Measurements from ENCODE around the gene PLA1A.

PLA1A gene

DNA sequence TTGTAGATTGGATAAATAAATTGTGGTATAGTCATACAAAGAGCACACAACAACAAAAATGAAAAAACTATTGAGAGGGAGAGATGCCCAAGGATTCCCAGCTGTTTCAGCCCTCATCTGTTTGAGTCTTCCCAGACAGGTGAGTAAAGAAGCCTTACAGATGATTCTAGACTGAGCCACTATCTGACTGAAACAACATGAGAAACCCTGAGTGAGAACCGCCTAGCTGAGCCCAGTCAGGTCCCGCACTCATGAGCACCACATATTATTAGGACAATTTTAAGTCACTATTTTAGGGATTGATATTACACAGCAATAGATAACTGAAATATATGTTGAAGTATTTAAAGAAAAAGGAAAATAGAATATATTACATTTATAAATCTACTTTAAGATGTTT, 43.7 kb downstream of the PLA1A start:
- DNase-seq, result no peak

DNA sequence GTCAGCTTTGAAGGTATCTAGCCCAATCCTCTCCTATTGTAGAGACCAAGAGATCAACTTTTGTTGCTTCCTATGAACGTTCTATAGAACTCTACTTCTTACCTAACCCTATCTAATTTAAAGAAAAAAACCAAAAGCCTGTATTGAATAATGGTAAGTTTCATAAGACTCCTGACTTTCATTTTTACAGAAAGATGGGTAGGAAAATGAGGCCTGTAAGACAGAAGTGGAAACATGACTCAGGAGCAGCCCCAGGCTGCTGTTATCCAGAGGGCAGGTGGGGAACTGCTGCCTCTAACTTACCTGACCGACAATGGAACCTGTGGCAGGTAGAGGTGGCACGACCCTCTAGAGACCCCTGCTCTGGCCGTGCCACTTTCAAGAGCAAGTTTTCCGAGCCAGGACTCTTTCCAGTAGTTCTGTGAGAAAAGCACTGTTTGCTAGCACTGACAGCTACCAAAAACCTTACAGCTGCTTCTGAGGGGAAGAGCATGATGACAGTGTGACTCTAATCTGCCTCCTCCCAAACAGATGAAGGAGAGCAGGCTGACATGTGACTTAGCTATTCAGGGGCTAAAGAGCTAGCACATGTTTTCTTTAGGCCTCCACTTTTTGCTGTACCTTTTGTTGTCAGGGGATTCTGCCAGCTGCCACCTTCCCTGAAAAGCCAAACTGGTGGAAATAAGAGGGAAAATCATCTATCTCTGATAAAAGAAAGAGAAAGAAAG, 45.2 kb downstream of the PLA1A start:
- DNase-seq, result no peak

DNA sequence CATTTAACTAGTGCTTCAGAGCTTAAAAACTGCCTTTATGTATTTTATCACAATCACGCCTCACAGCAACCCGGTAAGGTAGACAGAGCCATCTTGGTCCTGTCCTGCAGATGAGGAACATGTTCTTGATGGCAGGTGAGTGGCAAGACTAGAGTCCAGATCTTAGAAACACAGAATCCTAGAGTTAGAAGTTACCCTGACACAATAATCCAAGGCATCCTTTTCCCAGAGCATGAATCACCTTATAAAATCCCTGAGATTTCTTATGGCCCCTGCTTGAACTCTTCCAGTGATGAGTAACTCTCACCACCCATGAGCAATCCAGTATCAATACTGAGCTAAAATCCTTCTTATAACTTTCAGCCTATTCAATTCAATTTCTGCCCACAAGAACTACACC, 45.8 kb downstream of the PLA1A start:
- DNase-seq, result no peak

DNA sequence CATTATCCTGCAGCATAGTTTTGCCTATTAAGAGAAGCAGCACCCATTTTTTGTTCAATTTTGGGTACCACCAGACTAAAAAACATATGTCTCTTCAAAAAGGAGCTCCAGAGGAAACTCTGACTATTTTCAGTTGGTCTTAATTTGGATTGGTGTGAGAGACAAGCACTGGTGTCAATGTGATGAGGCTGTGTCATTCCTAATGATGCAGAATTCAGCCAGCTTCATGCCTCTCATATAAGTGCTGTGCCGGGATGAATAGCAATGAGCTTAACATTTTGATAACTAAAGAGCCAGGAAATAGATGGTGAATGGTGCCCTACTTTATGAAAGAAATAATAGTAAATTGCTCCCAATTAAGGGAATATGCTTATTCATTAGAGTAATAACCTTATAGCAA, 46.8 kb downstream of the PLA1A start:
- no peak for DNase-seq

DNA sequence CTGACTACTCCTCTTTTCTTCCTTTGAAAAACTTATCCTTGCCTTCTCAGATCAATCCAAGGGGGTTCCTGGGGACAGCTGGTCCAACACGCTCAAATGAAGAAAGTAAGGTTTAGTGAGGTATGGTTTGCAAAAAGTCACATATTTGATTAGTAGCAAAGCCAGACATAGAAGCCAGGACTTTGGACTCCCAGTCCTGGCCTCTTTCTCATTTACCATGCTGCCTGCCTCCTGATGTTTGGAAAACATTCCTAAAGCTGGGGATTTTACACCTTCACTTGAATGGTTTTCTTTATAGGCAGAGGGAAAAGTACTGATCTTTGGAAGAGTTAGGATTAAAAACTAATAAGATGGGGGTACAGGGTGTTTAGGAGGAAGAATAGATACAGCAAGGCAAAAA, 48.1 kb downstream of the PLA1A start:
- DNase-seq, result no peak

DNA sequence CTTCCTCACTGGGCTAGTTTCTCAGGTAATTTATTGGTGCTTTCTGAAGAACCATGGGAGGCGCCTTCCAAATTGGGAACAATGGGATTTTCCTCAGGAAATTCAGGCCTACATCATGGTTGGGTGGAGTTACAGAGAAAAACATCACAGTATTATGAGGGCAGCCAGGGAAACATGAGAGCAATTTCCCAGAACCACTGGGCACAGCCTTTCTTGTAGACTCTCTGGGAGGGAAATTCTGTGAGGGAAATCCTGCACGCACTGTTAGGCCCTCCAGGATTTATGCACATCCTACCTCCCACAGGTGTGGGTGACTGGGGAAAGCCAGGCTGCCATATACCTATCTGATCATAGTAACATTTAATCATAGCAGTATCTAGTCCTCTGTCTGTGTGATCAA, 49.5 kb downstream of the PLA1A start:
- DNase-seq, result no peak

DNA sequence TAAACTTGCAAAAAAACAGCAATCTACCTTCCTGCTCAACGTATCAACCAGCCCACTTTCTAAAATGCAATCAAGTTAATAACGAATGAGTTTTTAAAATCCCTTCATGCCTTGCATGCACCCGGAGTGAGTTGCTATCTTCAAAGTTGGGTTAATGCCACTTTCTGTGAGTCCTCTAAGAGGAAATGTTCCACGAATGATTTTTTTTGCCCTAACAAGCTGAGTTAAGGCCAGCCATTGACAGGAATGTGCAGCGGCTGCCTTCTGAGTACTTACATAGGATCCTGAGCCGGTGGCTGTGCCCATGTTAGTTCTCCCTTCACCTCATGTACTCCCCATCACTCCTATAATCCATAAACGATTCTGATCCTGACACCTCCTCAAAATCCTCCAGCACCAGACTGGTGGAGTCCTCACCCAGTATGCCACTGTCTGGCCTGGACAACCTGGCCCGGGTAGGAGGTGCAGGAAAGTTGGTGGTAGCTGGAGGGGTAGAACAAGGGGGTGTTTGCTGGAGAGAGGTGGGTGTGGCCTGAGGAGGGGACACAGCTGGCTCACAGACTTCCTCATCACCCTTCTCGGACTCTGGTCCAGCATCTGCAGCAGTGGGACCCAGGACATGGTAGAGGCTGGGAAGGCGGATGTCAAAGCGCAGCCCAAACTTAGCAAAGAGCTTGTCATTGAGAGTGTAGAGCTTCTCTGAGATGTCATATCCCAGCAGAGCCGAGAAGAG, 50.3 kb downstream of the PLA1A start:
- DNase-seq, result no peak

DNA sequence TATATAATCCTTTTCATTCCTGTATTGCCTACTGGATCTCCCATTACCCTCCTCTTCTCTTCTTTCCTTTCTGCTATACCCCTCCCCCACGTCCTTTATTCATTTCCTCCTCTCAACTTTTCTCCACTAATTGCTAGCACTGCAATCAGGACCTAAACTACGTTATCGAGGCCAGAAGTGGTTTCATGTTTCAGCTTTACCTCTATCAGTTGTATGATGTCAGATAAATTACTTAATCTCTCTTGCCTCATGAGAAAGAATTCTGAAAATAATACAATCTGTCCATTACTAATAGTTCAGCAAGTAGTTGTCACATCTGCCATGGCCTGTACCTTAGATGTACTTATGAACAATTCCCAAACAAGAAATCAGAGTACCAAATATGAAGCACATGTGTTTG, 52.1 kb downstream of the PLA1A start:
- peak; percentile 4 for DNase-seq

DNA sequence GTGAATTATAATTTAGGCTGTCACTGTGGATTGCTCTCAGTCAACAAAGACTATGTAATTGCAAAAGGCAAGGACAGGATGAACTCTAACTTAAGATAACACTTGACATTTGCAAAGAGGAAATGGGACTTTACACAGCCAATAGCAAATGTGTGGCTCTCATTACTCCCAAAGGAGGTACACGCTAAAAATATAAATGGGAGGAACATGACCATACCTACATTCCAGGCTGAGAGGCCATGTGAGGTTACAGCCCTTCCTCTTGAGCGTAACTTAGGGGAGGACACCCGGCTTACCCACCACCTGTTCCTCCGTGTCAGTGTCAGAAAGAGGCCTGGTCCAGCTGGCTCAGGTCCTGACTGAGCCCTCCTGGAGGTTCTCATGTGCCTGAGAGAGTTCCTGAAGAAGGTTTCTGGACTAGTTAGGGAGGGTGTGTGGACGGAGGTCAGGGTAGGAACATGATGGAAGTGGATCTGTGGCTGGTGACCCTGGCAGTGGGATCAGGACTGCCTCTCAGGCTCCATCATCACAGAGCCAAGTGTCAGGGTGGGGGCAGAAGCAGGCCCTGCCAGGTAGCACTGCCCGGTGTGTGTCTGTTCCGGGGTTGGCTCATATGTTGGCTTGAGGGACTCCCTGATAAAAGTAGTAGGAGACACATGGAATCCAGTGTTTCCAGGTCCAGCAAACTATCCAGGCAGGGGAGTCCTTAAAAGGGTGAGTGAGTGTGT, 54.8 kb downstream of the PLA1A start:
- no peak for DNase-seq

DNA sequence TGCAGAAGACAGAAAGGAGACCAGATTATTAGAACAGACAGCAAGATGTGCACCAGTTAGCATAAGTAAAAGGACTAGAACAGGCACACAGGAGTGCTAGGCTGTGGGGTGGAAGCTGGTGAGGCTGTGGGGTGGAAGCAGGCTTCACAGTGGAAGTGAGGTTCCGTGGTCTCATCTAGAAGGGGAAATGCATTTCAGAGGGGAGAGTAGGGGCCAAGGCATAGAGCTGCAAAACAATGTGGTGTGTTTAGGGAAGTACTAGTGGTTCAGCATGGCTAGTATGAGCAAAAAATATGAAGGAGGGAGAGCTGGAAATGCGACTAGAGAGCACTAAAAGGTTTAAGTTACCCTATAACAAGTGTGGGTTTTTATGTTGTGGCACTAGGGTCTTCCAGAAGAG, 56.2 kb downstream of the PLA1A start:
- no peak for DNase-seq

DNA sequence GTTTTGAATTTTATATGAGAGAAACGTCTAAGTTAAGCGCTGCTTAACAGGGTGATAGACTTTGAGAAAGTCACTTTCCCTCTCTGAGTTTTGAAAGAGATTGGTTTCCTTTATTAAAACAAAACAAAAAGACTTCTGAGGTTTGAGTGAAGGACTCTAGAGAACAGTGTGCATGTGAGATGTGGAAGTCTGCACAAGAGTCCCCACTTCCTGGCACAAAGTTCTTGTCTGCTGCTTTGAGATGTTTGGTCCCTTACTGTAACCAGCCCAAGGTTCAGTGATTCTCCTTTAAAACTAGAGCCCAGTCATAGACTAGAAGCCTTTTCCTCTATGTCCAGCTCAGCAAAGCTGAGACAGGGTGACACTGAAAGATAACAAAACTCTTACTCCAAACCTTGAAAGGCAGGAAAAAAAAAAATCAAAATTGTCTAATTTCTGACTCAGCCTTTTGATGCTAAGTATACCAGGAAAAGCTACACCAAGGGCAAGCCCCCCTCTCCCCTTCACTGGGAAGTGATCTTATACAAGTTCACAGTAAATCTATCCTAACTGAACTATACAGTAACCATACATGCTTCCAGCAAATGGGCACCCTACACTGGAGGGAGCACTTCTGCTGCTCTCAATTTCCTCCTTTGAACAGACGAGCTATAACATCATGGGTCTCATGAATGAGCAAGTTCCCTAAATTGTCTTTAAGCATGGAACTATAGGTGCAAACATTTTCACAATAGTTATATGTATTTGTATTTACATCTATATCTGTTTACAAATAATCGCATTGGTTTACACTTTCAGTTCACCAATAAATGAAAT, 60.4 kb downstream of the PLA1A start:
- no peak for DNase-seq

DNA sequence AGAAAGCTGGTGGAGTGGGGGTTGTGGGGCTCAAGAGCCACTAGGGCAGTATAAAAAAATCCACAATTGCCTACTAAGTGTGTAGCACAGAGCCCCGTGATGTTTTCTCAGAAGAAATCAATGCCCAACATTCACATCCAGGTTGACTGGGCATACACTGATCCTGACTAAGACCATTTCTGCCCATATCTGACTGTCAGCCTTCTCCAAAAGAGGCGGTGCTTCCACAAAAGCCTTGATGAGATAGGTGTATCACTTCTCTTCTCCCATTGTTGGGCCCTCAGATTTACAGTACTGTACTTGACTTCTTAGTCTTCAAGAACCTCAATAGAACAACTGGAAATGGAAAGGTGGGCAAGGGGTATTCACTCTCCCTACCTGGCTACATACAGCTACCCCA, 61.3 kb downstream of the PLA1A start:
- DNase-seq, result no peak

DNA sequence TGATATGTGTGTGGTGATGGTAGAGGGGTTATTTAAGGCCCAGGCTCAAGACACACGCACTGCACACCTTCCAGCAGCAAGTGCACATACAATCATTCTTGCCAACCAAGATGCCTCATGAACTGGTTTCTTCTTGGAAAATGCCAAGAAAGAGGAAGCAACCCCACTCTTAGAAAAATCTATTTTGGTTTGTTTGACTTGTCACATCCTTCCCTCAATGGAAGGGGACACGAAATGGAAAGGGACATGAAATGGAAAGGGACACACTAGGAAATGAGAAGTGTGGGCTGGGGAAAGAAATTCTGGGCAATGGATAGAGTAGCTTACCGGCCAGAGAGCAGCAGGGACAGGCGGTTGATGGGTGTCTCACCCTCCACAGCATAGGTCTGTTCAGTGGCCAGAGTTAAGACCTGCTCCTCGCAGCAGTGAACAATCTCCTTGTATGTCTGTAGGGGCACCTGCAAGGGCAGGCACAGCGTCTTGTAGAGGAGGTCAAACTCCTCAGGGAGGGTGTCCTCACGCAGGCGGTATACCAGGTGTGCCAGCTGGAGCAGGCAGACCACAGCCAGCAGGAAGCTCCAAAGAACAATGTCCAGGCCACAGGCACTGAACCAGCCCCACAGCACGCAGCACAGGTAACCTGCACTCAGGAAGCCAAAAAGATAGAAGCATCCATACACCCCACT, 62.1 kb downstream of the PLA1A start:
- no peak for DNase-seq

DNA sequence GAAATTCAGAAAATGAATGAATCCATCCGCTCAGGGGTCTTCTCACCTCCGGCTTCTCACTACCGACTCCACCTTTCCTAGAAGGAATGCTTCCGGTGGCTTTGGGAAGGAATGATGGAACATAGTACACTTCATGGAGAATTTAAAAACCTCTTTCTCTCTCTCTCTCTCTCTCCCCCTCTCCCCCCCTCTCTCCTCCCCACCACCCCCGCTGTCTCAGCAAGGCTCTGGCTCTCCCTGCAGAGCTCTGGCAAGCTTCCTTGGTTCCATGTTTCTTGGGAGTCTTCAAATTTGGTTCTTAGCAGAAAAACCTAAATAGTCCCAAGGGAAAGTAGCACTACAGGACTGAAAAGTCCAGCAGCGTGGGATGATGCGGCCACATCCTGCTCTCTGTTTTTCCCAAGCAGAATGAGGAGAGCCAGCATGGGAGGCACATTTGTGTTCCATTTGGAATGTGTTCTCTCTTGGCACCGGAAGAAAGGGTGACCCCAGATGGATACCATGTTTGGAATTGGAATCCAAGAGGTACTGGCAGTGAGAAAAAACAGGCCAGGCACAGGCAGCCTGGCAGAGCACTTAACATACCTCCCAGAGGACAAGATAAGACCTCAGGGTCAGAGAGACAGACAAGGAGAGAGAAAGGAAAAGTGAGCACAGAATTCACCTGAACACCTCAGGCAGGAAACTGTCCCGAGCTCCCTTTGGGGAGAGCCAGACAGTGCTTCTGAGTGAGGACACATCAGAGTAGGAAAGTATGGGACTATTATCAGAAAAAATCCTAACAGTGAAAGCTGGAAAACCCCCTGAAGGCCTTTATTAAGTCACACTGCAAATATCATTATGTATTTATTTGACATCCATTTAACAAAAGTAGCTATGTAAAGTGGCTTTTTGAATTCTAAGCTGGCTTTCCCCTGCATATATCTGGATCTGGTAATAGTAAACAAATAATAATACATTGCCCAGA, 63.1 kb downstream of the PLA1A start, which contains the start of gene POPDC2:
Gene POPDC2 (minus strand): TSS at position 116 of the 967 bp plus-strand sequence. CDS start 166 bp downstream, outside the sequence.
- DNase-seq, result no peak

DNA sequence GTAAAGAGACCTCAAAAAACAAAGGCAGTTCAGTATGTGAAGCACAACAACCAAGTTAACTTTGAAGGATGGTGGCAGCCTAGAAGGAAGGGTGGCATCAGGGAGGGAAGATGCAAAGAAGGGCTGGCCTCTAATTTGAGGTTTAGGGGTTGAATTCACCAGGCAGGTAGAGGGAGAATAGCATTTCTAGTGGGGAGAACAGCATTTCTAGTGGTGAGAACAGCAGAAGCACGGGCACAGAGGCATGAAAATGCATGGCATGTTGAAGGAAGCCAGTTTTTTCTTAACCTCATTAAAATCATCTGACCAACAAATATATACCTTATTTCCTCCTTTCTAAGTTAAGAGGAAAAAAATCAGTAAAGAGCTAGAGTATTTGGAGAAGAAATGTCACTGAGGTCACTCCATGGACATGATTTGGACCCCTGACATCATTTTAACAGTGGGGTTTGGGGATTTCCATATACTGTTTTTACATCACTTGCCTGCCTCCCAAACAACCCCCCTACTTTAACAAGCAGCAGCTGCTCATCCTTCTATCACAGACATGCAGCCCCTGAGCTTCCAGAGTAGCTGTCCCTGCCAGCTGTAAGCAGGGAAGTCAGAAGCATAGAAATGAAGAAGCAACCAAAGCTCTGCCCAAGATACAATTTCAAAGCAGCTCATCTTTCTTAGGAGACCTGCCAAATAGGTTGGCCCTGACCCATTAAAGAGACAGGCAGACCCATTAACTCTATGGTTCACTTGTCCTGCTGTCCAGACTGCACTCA, 65.1 kb downstream of the PLA1A start:
- no peak for DNase-seq

DNA sequence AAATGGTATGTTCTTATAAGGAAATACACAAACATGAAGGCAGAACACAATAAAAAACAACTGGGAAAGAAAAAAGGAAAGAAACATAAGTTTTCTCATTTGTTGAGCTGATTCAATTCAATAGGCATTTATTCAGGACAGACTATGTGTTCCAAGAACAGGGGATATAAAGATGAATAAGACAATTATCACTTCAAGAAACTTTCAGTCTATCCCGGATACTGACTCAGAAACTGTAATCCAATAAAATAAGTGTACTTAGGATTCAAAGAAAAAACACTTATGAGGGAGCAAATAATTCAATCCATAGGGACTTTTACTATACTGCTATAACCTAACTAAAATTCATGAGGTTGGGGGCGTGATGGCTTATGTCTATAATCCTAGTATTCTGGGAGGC, 66.2 kb downstream of the PLA1A start:
- no peak for DNase-seq

DNA sequence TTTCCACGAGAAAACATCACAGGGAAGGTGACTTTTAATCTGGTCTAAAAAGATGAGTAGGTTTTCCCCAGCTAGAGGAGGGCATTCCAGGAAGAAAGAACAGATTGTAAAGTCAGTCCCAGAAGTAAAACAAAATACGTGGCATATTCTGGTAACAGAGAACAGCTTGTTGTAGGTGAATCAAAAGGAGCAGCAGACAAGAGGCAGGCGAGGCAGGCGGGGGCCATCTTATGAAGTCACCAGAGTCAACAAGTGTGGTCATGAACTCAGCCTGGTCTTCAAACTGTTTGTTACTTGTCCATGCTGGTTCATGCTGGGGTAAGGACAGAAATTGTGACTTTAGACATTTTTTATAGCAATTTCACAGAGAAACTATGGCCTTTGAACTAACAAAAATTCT, 66.7 kb downstream of the PLA1A start:
- no peak for DNase-seq

DNA sequence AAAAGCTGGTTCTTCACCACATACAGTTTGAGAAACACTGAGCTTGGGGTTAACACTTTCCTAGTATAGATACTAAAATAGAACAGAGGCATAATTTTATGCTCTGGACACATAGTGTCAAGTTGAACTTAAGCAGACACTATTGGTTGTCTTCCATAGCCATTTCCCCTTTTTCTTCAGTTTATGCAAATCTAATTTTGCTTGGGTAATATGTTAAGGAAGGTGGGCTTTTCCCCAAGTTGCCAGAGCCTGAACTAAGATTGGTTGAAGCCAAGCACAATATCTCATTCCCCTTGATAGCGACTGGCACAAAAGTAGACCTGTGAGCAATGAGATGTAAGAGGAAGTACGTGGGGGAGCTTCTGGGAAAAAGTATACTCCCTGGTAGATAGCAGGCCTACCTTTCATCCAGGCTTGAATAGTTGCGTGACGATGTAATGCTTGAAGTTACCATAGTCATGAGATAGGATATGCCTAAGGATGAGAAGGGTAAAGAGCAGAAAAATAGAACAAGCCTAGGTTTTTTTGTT, 67.2 kb downstream of the PLA1A start:
- no peak for DNase-seq

DNA sequence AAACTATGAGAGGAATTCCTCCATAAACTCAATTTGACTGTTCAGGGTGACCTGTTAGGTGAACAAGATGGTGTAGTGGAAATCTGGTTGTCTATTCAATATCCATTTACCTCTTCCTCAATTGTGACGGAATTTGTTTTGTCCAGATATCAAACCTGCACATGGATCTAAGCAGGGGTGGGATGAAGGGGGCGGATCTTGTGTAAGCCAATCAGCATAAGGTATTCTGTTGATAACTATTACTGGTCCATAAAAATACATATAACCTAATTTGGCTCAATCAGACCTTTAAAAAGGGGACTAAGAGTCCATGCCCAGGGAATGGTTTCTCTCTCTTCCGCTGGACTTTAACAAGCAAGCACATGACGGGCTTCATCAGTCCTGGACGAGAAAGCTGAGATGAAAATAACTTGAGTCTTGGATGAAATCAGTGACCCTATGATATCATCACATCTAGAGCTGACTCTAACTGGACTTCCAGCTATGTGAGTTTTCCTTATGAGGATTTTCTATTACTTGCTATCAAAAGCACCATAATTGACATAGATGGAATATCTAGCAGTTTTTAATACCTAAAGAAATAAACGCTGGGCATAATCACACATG, 68.4 kb downstream of the PLA1A start:
- no peak for DNase-seq
